Measurements from ENCODE around the gene BABAM1. TPM values are rescaled to one million over a fixed set of nuclear protein-coding genes. Genes with fewer than 3 reads are reported as not detected.

Gene BABAM1
- total and polyA plus RNA-seq, 12 donors, result 64.5 to 88.2 (median 74.4) TPM

DNA sequence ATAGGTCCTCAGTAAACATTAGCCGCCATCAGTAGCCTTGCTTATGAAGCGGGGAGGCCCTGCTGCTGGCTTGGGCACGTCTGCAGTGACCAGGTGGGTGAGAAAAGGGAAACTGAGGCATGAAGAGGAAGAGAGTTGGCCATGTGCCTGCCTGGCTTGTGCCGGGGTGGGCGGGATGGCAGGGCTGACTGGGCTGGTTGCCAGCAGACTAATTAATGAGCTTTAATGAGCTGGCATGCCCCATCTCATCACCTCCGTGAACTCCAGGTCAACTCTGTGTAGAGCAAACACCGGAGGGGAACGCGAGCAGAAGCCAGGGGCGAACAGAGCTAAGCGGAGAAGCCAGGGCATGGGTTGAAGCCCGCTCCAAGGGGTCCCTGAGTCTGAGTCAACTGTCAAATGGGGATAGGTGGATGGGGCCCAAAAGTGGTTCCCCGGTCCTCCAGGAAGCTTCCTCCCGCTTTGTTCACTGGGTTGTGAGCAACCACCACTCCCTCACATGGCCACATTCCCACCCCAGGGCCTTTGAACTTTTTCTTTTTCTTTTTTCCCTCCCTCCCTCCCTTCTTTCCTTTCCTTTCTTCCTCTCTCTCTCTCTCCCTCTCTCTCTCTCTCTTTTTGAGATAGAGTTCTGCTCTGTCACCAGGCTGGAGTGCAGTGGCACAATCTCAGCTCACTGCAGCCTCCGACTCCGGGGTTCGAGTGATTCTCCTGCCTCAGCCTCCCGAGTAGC is 30.3 kb upstream of the BABAM1 start:
- peaks cover 0 to 56% (median 10%) of the 10 kb centered on the region in 9 donors for H3K36me3 ChIP-seq
- no peaks in the 10 kb centered on the region for H3K9me3 ChIP-seq
- ATAC-seq (no peak), DNase-seq (no peak)
- TF ChIP-seq, protein P1, sequence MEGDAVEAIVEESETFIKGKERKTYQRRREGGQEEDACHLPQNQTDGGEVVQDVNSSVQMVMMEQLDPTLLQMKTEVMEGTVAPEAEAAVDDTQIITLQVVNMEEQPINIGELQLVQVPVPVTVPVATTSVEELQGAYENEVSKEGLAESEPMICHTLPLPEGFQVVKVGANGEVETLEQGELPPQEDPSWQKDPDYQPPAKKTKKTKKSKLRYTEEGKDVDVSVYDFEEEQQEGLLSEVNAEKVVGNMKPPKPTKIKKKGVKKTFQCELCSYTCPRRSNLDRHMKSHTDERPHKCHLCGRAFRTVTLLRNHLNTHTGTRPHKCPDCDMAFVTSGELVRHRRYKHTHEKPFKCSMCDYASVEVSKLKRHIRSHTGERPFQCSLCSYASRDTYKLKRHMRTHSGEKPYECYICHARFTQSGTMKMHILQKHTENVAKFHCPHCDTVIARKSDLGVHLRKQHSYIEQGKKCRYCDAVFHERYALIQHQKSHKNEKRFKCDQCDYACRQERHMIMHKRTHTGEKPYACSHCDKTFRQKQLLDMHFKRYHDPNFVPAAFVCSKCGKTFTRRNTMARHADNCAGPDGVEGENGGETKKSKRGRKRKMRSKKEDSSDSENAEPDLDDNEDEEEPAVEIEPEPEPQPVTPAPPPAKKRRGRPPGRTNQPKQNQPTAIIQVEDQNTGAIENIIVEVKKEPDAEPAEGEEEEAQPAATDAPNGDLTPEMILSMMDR (IDR thresholded peaks at IDR 0.05), result no peak
- WGBS, 2 donors, result 86 to 92% methylated on average over 18 of the region's 18 CpGs
- intact Hi-C loops (cut with DNase I), result loop anchor here in 1 of 10 donors (5.0 kb wide), 1 partner anchor 170 kb away; no protein-coding TSS in a partner anchor
- H3K4me1 ChIP-seq, result peaks cover 12 to 38% (median 24%) of the 10 kb centered on the region in 9 donors
- H3K27me3 ChIP-seq, result no peaks in the 10 kb centered on the region
- H3K27ac ChIP-seq, result peak overlapping the region in 8 of 10 donors; percentile 23 to 85 (median 69)
- peak overlapping the region in 2 of 10 donors; percentile 15 to 67 for H3K4me3 ChIP-seq

DNA sequence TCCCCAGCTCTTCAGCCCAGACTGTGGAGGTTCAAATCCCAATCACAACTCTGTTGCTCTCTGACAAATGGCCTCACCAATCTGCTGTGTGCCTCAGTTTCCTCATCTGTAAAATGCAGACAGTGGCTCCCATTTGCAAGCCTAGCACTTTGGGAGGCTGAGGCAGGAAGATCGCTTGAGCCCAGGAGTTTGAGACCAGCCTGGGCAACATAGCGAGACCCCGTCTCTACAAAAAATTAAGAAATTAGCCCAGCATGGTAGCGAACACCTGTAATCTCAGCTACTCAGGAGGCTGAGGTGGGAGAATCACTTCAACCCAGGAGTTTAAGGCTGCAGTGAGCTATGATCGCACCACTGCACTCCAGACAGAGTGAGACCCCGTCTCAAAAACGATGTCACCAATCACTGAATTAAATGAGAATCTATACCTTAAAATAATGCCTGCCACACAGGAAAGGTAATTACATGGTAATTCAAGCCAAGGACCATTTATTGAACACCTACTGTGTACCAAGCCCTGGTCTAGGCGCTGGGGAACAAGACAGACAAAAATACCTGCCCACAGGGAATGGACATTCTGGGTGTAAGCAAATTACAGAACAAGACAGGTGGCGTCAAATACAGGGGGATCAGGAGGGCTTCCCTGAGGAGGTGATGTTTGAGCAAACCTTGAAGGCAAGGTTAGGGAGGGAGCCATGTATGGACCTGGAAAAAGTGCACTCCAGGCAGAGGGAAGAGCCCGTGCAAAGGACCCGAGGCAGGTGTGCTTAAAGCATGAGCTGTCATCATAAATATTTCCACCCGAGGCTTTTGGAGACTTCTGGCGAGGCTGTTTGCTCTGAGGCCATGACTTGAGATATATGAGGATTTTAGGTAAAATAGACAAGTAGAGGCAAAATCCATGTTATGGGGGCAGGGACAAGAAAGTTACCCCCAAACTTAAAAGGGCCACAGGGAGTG is 29.2 kb upstream of the BABAM1 start:
- WGBS, 2 donors, result 94 to 98% methylated on average over 13 of the region's 13 CpGs
- Histone ChIP-seq H3K4me1 (peaks cover 12 to 49% (median 30%) of the 10 kb centered on the region in 9 donors), H3K4me3 (no peak overlapping the region), H3K27me3 (no peaks in the 10 kb centered on the region), H3K36me3 (peaks cover 0 to 46% (median 0%) of the 10 kb centered on the region in 9 donors), H3K9me3 (no peaks in the 10 kb centered on the region), H3K27ac (no peak overlapping the region)
- DNase-seq (no peak), ATAC-seq (no peak)
- intact Hi-C loops (cut with DNase I), result loop anchor here in 1 of 10 donors (5.0 kb wide), 1 partner anchor 171 kb away; no protein-coding TSS in a partner anchor
- TF ChIP-seq, protein P1 (IDR thresholded peaks at IDR 0.05), result no peak

DNA sequence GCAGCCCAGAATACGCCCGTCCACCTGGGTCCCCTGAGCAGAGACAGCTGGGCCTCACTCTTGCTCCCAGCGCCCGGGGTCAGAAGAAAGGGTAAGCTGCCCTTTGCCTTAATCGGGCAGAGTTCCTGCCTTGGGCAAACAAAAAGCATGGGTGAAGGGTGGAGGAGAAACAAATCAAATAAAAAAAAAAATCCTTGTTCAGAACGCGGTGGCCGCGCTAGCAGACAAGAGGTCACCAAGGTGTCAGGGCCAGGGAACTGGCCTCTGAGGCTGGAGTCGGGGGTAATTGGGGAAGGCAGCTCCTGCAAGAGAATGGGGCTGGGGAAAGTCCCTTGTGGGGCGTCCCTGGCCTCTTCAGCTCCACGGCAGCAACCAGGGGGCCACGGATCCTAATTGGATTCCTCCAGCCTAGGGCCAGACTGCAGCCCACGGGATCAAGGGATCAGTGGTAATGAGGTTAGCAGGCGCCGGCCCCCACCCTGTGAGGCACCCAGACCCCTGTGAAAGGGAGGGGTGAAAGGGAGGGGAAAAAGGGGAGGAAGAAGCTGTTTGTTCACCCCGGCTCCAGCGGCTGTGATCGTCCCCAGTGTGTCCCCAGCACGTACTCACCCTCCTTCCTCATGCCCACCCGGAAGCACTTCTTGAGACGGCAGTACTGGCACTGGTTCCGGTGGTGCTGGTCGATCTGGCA is 27.0 kb upstream of the BABAM1 start:
- H3K27ac ChIP-seq, result peak overlapping the region in 2 of 10 donors; percentile 38 to 94
- intact Hi-C loops (cut with DNase I), result no loop called here

More for the DNA sequence above, 27.0 kb upstream of the BABAM1 start:
- TF ChIP-seq, protein P1 (IDR thresholded peaks at IDR 0.05), result no peak
- no peaks in the 10 kb centered on the region for H3K9me3 ChIP-seq
- no peaks in the 10 kb centered on the region for H3K27me3 ChIP-seq
- H3K4me1 ChIP-seq, result peaks cover 11 to 48% (median 37%) of the 10 kb centered on the region in 9 donors
- DNase-seq (no peak), ATAC-seq (no peak)
- H3K4me3 ChIP-seq, result no peak overlapping the region
- 68 to 75% methylated on average over 24 of the region's 24 CpGs for WGBS, 2 donors
- H3K36me3 ChIP-seq, result peaks cover 0 to 37% (median 0%) of the 10 kb centered on the region in 9 donors
